ENCODE data around the gene CD300LG. TPM values are rescaled to one million over a fixed set of nuclear protein-coding genes. Genes with fewer than 3 reads are reported as not detected.
A peak's percentile ranks its signal among the peaks of the same experiment; 100 is the strongest.
"Not testable (repeated sequence)": the region's sequence is repeated elsewhere in the genome, so short reads cannot be mapped to it uniquely, and the experiment has no call there.

CD300LG gene
- total and polyA plus RNA-seq, 7 experiments from 2014 or later, result not detected

GRCh38 chr17:43891851-43892646, 45.1 kb downstream of the CD300LG start:
- Mint-ChIP-seq H3K36me3 (peaks cover 0 to 25% (median 0%) of the 10 kb centered on the region in 5 donors), H3K27ac (no peak overlapping the region), H3K4me1 (no peaks in the 10 kb centered on the region), H3K4me3 (no peak overlapping the region), H3K27me3 (peaks cover 0 to 12% (median 0%) of the 10 kb centered on the region in 5 donors), H3K9me3 (no peaks in the 10 kb centered on the region)
- ChIA-PET CTCF (interaction anchor here (1.0 to 1.4 kb wide), 2 partner anchors 14 to 52 kb away, joined by 3 to 4 read pairs; no protein-coding TSS in a partner anchor), POLR2A (no interaction called here)
- DNase-seq (no peak), ATAC-seq (no peak)
- intact Hi-C loops (cut with micrococcal nuclease), result no loop called here
- H3K9me3 ChIP-seq (ENCODE audit: control insufficient read depth in 2 of 3, low read length in 3 of 3), result no peaks in the 10 kb centered on the region
- H3K36me3 ChIP-seq (ENCODE audit: control insufficient read depth in 2 of 3, insufficient read depth in 3 of 3, low read length in 3 of 3), result no peaks in the 10 kb centered on the region
- no peaks in the 10 kb centered on the region for H3K4me1 ChIP-seq (ENCODE audit: control insufficient read depth in 2 of 2, insufficient read depth in 2 of 2, low read length in 2 of 2)
- no peaks in the 10 kb centered on the region for H3K27me3 ChIP-seq (ENCODE audit: control insufficient read depth in 2 of 2, insufficient read depth in 2 of 2, low read length in 2 of 2)
- no peak overlapping the region for H3K4me3 ChIP-seq (ENCODE audit: low read length)
- no peak overlapping the region for H3K27ac ChIP-seq (ENCODE audit: low read depth, low read length)

- no peak overlapping the region for H3K4me3 Mint-ChIP-seq
- peaks cover 0 to 1% (median 0%) of the 10 kb centered on the region in 7 donors for H3K4me1 Mint-ChIP-seq
- H3K27ac Mint-ChIP-seq, result no peak overlapping the region
- H3K36me3 ChIP-seq (ENCODE audit: control insufficient read depth in 2 of 3, insufficient read depth in 3 of 3, low read length in 3 of 3), result no peaks in the 10 kb centered on the region
- H3K4me1 ChIP-seq (ENCODE audit: control insufficient read depth in 2 of 2, insufficient read depth in 2 of 2, low read length in 2 of 2), result no peaks in the 10 kb centered on the region
- H3K27me3 Mint-ChIP-seq, result peaks cover 0 to 14% (median 0%) of the 10 kb centered on the region in 5 donors
- DNase-seq, result no peak
- no peaks in the 10 kb centered on the region for H3K9me3 Mint-ChIP-seq
- CTCF ChIA-PET, result interaction anchor here (1.0 kb wide), 1 partner anchor 14 kb away, joined by 3 read pairs; no protein-coding TSS in a partner anchor
- POLR2A ChIA-PET, result no interaction called here
- no peak overlapping the region for H3K4me3 ChIP-seq (ENCODE audit: low read length)
- no peaks in the 10 kb centered on the region for H3K9me3 ChIP-seq (ENCODE audit: control insufficient read depth in 2 of 3, low read length in 3 of 3)
- no peak overlapping the region for H3K27ac ChIP-seq (ENCODE audit: low read depth, low read length)
- H3K36me3 Mint-ChIP-seq, result peaks cover 0 to 28% (median 0%) of the 10 kb centered on the region in 5 donors
- no peak for ATAC-seq
- no peaks in the 10 kb centered on the region for H3K27me3 ChIP-seq (ENCODE audit: control insufficient read depth in 2 of 2, insufficient read depth in 2 of 2, low read length in 2 of 2)
- intact Hi-C loops (cut with micrococcal nuclease), result no loop called here
Observed at GRCh38 chr17:43892647-43892952, 45.6 kb downstream of the CD300LG start.

DNA sequence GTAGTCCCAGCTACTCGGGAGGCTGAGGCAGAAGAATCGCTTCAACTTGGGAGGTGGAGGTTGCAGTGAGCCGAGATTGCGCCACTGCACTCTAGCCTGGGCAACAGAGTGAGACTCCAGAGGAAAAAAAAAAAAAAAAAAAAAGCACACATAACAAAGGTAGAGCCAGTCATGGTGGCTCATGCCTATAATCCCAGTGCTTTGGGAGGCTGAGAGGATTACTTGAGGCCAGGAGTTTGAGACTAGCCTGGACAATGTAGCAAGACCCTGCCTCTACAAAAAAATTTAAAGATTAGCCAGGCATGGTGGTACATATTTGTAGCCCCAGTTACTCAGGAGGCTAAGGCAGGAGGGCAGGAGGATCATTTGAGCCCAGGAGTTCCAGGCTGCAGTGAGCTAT, 47.5 kb downstream of the CD300LG start:
- intact Hi-C loops (cut with micrococcal nuclease); H3K36me3 ChIP-seq (ENCODE audit: control insufficient read depth in 2 of 3, insufficient read depth in 3 of 3, low read length in 3 of 3); H3K4me3 ChIP-seq (ENCODE audit: low read length); H3K27ac Mint-ChIP-seq; H3K9me3 Mint-ChIP-seq; H3K27ac ChIP-seq (ENCODE audit: low read depth, low read length); ATAC-seq; H3K4me1 Mint-ChIP-seq; DNase-seq; H3K4me1 ChIP-seq (ENCODE audit: control insufficient read depth in 2 of 2, insufficient read depth in 2 of 2, low read length in 2 of 2); CTCF ChIA-PET; H3K4me3 Mint-ChIP-seq; H3K9me3 ChIP-seq (ENCODE audit: control insufficient read depth in 2 of 3, low read length in 3 of 3); POLR2A ChIA-PET; H3K27me3 ChIP-seq (ENCODE audit: control insufficient read depth in 2 of 2, insufficient read depth in 2 of 2, low read length in 2 of 2): not testable (repeated sequence)
- H3K27me3 Mint-ChIP-seq, result peaks cover 0 to 17% (median 0%) of the 10 kb centered on the region in 5 donors
- peaks cover 0 to 32% (median 0%) of the 10 kb centered on the region in 5 donors for H3K36me3 Mint-ChIP-seq

- Histone ChIP-seq H3K9me3 (ENCODE audit: control insufficient read depth in 2 of 3, low read length in 3 of 3) (no peaks in the 10 kb centered on the region), H3K27ac (ENCODE audit: low read depth, low read length) (no peak overlapping the region), H3K4me3 (ENCODE audit: low read length) (no peak overlapping the region), H3K27me3 (ENCODE audit: control insufficient read depth in 2 of 2, insufficient read depth in 2 of 2, low read length in 2 of 2) (no peaks in the 10 kb centered on the region), H3K36me3 (ENCODE audit: control insufficient read depth in 2 of 3, insufficient read depth in 3 of 3, low read length in 3 of 3) (no peaks in the 10 kb centered on the region), H3K4me1 (ENCODE audit: control insufficient read depth in 2 of 2, insufficient read depth in 2 of 2, low read length in 2 of 2) (peaks cover 0 to 7% of the 10 kb centered on the region in 2 donors)
- Mint-ChIP-seq H3K4me3 (no peak overlapping the region), H3K36me3 (peaks cover 0 to 16% (median 0%) of the 10 kb centered on the region in 5 donors), H3K9me3 (no peaks in the 10 kb centered on the region), H3K27ac (no peak overlapping the region), H3K4me1 (peaks cover 6 to 17% (median 12%) of the 10 kb centered on the region in 7 donors), H3K27me3 (peaks cover 0 to 24% (median 0%) of the 10 kb centered on the region in 5 donors)
- CTCF ChIA-PET, result interaction anchor here (1.4 kb wide), 1 partner anchor 16 kb away, joined by 3 read pairs; no protein-coding TSS in a partner anchor
- POLR2A ChIA-PET, result no interaction called here
- DNase-seq (no peak), ATAC-seq (no peak)
- intact Hi-C loops (cut with micrococcal nuclease), result no loop called here
Observed at GRCh38 chr17:43897831-43898230, 50.9 kb downstream of the CD300LG start.

DNA sequence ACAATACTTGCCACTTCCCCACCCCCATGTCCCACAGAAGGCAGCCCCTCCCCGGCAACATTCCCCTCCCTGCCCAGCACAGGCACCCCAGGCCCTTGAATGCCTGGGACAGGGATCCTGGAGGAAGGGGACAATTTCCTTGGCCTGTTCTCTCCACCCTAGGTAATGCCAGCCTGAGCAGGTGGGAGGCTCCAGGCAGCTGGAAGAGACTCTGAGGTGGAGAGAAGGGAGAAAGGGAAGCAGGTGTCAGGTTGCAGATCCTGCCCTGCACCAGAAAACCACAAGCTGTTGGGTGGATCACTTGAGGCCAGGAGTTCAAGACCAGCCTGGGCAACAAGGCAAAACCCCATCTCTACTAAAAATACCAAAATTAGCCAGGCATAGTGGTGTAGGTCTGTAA, 51.5 kb downstream of the CD300LG start:
- peaks cover 0 to 7% of the 10 kb centered on the region in 2 donors for H3K4me1 ChIP-seq (ENCODE audit: control insufficient read depth in 2 of 2, insufficient read depth in 2 of 2, low read length in 2 of 2)
- Mint-ChIP-seq H3K4me3 (no peak overlapping the region), H3K36me3 (peaks cover 0 to 16% (median 0%) of the 10 kb centered on the region in 5 donors), H3K27me3 (peaks cover 0 to 27% (median 0%) of the 10 kb centered on the region in 5 donors), H3K27ac (no peak overlapping the region), H3K4me1 (peaks cover 6 to 17% (median 12%) of the 10 kb centered on the region in 7 donors), H3K9me3 (no peaks in the 10 kb centered on the region)
- no peaks in the 10 kb centered on the region for H3K27me3 ChIP-seq (ENCODE audit: control insufficient read depth in 2 of 2, insufficient read depth in 2 of 2, low read length in 2 of 2)
- H3K4me3 ChIP-seq (ENCODE audit: low read length), result no peak overlapping the region
- CTCF ChIA-PET, result interaction anchor here (1.4 to 2.0 kb wide), 2 partner anchors 16 to 18 kb away, joined by 3 to 6 read pairs; no protein-coding TSS in a partner anchor
- intact Hi-C loops (cut with micrococcal nuclease), result no loop called here
- H3K27ac ChIP-seq (ENCODE audit: low read depth, low read length), result no peak overlapping the region
- no peak for DNase-seq
- POLR2A ChIA-PET, result interaction anchor here (1.1 kb wide), 1 partner anchor 10 kb away, joined by 4 read pairs; no protein-coding TSS in a partner anchor
- no peak for ATAC-seq
- no peaks in the 10 kb centered on the region for H3K9me3 ChIP-seq (ENCODE audit: control insufficient read depth in 2 of 3, low read length in 3 of 3)
- no peaks in the 10 kb centered on the region for H3K36me3 ChIP-seq (ENCODE audit: control insufficient read depth in 2 of 3, insufficient read depth in 3 of 3, low read length in 3 of 3)

- H3K9me3 Mint-ChIP-seq, result no peaks in the 10 kb centered on the region
- H3K36me3 Mint-ChIP-seq, result peaks cover 0 to 19% (median 0%) of the 10 kb centered on the region in 5 donors
- H3K4me1 Mint-ChIP-seq, result peaks cover 6 to 22% (median 12%) of the 10 kb centered on the region in 7 donors
- peak; percentile 99 for ATAC-seq
- ChIA-PET POLR2A (interaction anchor here (1.1 kb wide), 1 partner anchor 10 kb away, joined by 3 read pairs; no protein-coding TSS in a partner anchor), CTCF (interaction anchor here (1.1 to 2.3 kb wide), 3 partner anchors 17 to 22 kb away, joined by 3 to 6 read pairs (median 6); no protein-coding TSS in a partner anchor)
- Histone ChIP-seq H3K9me3 (ENCODE audit: control insufficient read depth in 2 of 3, low read length in 3 of 3) (no peaks in the 10 kb centered on the region), H3K4me1 (ENCODE audit: control insufficient read depth in 2 of 2, insufficient read depth in 2 of 2, low read length in 2 of 2) (peaks cover 0 to 7% of the 10 kb centered on the region in 2 donors), H3K27me3 (ENCODE audit: control insufficient read depth in 2 of 2, insufficient read depth in 2 of 2, low read length in 2 of 2) (no peaks in the 10 kb centered on the region), H3K4me3 (ENCODE audit: low read length) (peak overlapping the region; percentile 43), H3K36me3 (ENCODE audit: control insufficient read depth in 2 of 3, insufficient read depth in 3 of 3, low read length in 3 of 3) (no peaks in the 10 kb centered on the region), H3K27ac (ENCODE audit: low read depth, low read length) (no peak overlapping the region)
- peaks cover 0 to 43% (median 0%) of the 10 kb centered on the region in 5 donors for H3K27me3 Mint-ChIP-seq
- intact Hi-C loops (cut with micrococcal nuclease), result loop anchor here in 1 of 2 donors (1.0 kb wide), 1 partner anchor 8 kb away; no protein-coding TSS in a partner anchor
- peak overlapping the region in 3 of 9 donors; percentile 51 to 75 (median 54) for H3K27ac Mint-ChIP-seq
- H3K4me3 Mint-ChIP-seq, result peak overlapping the region; percentile 80 to 89 (median 86)
- peak; percentile 63 to 83 (median 78) for DNase-seq
Observed at GRCh38 chr17:43900183-43900857, 53.3 kb downstream of the CD300LG start.

All from naive thymus-derived CD4-positive, alpha-beta T cell (primary cell).